Measurements from ENCODE around the gene ZFAND3. TPM values are rescaled to one million over a fixed set of nuclear protein-coding genes. Genes with fewer than 3 reads are reported as not detected.

ZFAND3 gene
- total RNA-seq, 1 donor from 2014 or later: 84.4 TPM

DNA sequence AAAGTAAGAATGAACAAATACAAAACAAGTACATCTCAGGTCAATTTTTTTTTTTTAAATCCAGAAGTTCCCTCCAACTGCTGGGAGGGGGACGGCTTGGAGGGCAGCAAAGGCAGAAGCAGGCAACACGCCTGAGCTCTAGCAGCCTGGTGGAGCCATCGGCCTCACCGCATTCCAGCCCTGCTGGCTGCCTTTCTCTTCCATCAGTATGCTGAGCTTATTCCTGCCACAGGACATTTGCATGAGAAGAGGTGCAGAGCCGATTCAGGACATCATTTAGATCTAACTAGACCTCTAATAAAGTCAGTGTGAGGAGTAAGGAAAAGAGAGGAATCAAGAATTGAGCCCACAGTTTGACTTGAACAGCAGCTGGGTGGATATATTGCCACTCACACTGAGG is 318.8 kb downstream of the ZFAND3 start:
- peaks cover 6% of the 10 kb centered on the region for H3K4me1 Mint-ChIP-seq (ENCODE audit: unreplicated experiment)
- peaks cover 5% of the 10 kb centered on the region for H3K9me3 Mint-ChIP-seq (ENCODE audit: unreplicated experiment)
- H3K27ac Mint-ChIP-seq (ENCODE audit: unreplicated experiment): no peak overlapping the region
- H3K36me3 Mint-ChIP-seq (ENCODE audit: unreplicated experiment): peaks cover 33% of the 10 kb centered on the region
- H3K4me3 Mint-ChIP-seq (ENCODE audit: unreplicated experiment): no peak overlapping the region
- H3K27me3 Mint-ChIP-seq (ENCODE audit: unreplicated experiment): no peaks in the 10 kb centered on the region
- TF ChIP-seq, protein P1, sequence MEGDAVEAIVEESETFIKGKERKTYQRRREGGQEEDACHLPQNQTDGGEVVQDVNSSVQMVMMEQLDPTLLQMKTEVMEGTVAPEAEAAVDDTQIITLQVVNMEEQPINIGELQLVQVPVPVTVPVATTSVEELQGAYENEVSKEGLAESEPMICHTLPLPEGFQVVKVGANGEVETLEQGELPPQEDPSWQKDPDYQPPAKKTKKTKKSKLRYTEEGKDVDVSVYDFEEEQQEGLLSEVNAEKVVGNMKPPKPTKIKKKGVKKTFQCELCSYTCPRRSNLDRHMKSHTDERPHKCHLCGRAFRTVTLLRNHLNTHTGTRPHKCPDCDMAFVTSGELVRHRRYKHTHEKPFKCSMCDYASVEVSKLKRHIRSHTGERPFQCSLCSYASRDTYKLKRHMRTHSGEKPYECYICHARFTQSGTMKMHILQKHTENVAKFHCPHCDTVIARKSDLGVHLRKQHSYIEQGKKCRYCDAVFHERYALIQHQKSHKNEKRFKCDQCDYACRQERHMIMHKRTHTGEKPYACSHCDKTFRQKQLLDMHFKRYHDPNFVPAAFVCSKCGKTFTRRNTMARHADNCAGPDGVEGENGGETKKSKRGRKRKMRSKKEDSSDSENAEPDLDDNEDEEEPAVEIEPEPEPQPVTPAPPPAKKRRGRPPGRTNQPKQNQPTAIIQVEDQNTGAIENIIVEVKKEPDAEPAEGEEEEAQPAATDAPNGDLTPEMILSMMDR (IDR thresholded peaks at IDR 0.05): no peak
- DNase-seq (ENCODE audit: extremely low spot score, unreplicated experiment): peak; percentile 51

DNA sequence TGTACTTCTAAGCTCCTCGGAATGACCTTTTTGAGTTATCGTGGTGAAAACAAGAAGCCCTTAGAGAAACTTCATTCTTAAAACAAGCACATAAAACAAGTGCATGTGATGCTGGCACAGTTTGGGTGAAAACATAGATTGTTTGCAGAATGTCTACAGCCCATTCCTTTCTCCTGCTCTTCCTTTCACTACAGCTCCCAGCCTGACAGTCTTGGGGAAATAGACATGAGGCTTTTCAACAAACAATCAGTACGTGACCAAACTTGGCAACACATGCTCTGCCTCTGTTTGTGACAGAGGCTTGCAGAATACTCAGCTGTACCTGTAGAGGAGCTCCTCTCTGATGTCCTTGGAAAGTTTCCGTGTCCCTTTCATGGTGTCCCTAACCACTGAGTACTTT is 321.6 kb downstream of the ZFAND3 start:
- Mint-ChIP-seq H3K27ac (ENCODE audit: unreplicated experiment) (no peak overlapping the region), H3K4me1 (ENCODE audit: unreplicated experiment) (peaks cover 14% of the 10 kb centered on the region), H3K36me3 (ENCODE audit: unreplicated experiment) (peaks cover 27% of the 10 kb centered on the region), H3K4me3 (ENCODE audit: unreplicated experiment) (no peak overlapping the region), H3K9me3 (ENCODE audit: unreplicated experiment) (peaks cover 5% of the 10 kb centered on the region), H3K27me3 (ENCODE audit: unreplicated experiment) (no peaks in the 10 kb centered on the region)
- TF ChIP-seq, protein P1 (IDR thresholded peaks at IDR 0.05): no peak
- DNase-seq (ENCODE audit: extremely low spot score, unreplicated experiment): no peak

DNA sequence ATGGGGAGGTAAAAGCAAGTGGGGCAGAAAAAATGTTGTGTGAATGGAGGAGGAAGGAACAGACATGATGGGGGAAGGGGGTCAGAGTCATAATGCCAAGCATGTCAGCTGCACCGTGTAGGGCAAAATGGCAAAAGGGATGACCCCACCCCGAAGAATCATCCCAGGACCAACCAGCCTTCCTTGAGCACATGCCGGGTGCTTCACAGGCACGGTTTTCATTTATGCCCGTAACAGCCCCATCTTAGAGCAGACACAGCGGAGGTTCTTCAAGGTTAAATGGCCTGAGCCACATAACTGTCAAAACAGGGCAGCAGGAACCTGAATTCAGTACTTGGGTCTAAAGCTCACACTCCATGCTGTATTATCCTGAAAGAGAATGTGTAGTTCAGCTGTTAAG is 322.2 kb downstream of the ZFAND3 start:
- Mint-ChIP-seq H3K27ac (ENCODE audit: unreplicated experiment) (no peak overlapping the region), H3K4me3 (ENCODE audit: unreplicated experiment) (no peak overlapping the region), H3K27me3 (ENCODE audit: unreplicated experiment) (no peaks in the 10 kb centered on the region), H3K36me3 (ENCODE audit: unreplicated experiment) (peaks cover 27% of the 10 kb centered on the region), H3K9me3 (ENCODE audit: unreplicated experiment) (peaks cover 5% of the 10 kb centered on the region), H3K4me1 (ENCODE audit: unreplicated experiment) (peaks cover 20% of the 10 kb centered on the region)
- TF ChIP-seq, protein P1 (IDR thresholded peaks at IDR 0.05): no peak
- DNase-seq (ENCODE audit: extremely low spot score, unreplicated experiment): peak; percentile 53

DNA sequence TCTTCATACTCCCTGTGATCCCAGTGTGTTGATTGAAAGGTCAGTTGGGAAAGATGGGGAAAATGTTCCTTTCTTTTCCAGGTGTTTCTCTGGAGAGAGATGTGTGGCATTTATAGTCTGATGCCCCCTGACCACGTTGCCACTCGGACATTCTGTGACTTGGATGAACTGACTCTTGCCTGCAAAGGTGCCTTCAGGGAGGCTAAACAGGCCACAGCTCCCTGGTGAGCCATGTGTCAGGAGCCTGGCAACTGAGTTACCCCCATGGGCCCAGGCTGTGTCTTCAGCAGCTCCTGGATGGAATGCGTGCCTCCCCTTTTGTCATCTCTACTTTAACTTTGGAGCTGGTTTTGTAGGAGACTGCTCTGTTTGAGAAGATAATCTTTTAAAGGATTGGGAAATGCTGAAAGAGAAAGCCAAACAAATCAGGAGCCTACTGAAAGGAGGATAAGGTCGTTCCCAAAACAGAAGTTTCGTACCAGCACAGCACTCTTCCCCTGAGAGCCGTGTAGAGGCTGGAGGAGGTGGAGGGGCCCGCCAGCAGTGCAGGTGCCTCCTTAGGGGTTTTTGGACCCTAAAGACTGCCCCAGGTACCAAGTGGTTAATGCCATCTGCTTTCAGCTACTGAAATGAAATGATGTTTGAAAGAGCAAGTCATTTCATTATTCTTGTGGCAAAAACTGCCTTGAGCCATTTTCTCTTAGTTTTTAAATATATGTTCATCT is 322.8 kb downstream of the ZFAND3 start:
- Mint-ChIP-seq H3K4me3 (ENCODE audit: unreplicated experiment) (no peak overlapping the region), H3K9me3 (ENCODE audit: unreplicated experiment) (peaks cover 5% of the 10 kb centered on the region), H3K27me3 (ENCODE audit: unreplicated experiment) (no peaks in the 10 kb centered on the region), H3K4me1 (ENCODE audit: unreplicated experiment) (peaks cover 25% of the 10 kb centered on the region), H3K27ac (ENCODE audit: unreplicated experiment) (peak overlapping the region; percentile 25), H3K36me3 (ENCODE audit: unreplicated experiment) (peaks cover 27% of the 10 kb centered on the region)
- TF ChIP-seq, protein P1 (IDR thresholded peaks at IDR 0.05): no peak
- peak; percentile 42 for DNase-seq (ENCODE audit: extremely low spot score, unreplicated experiment)

DNA sequence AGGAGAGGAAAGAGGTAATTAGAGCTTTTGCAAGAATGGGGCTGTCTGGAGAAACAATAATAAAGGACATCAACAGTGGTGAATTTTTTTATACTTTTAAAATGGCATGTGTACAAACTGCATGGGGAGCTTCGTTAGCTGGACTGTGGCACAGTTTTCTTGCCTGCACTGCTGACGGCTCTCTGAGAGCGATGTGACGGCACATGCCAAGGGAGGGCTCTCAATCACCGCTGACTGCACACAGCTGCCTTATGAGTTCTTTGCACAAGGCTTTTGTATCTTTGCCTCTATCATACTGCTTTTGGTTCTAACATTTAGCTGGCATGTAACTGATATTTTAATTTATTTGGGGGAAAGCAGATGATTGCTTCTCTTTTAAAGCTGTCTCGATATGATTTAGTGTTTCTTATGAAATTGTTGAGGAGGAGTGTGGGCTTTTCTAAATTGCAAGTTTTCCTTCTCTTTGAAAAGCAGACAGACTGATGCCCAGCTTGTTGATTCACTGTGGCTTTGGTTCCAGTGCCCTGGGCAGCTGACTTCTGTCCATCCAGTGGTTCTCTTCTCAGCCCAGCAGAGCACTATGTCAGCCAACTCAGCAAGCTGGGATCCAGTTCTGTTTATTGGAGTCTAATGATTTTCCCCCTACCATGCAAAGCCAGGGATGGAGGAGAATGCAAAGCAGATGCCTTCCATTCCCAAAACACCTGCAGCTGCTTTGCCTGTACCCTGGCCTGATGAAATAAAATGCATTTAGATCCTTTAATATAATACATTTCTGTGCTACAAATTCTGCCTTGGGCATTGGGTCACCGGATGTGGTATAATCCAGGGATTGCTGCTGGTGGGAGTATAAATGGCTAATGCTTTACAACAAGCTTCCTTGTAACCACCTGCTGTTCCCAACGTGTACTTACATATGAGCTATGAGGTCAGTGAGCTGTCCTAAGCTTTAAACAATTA is 323.9 kb downstream of the ZFAND3 start:
- Mint-ChIP-seq H3K9me3 (ENCODE audit: unreplicated experiment) (peaks cover 5% of the 10 kb centered on the region), H3K36me3 (ENCODE audit: unreplicated experiment) (peaks cover 26% of the 10 kb centered on the region), H3K27ac (ENCODE audit: unreplicated experiment) (peak overlapping the region; percentile 15), H3K27me3 (ENCODE audit: unreplicated experiment) (no peaks in the 10 kb centered on the region), H3K4me3 (ENCODE audit: unreplicated experiment) (no peak overlapping the region), H3K4me1 (ENCODE audit: unreplicated experiment) (peaks cover 25% of the 10 kb centered on the region)
- DNase-seq (ENCODE audit: extremely low spot score, unreplicated experiment): peak; percentile 25
- TF ChIP-seq, protein P1 (IDR thresholded peaks at IDR 0.05): no peak
